Astrocyte (in vitro differentiated cells and primary cell): ENCODE results near the gene GOLPH3. TPM values are rescaled to one million over a fixed set of nuclear protein-coding genes. Genes with fewer than 3 reads are reported as not detected.

Experiments used
- DNase-seq: peaks from one replicate; pipeline ENCODE4 v3.0.0-alpha.2; 2010; ENCODE audit warnings: low read depth
- FAIRE-seq: peaks from 2 replicates; lab custom pipeline; 2011; peaks lifted over from hg19 to GRCh38; lab: Jason Lieb, UNC
- H2AFZ ChIP-seq: 2 replicates; pipeline ENCODE4 v1.6.0; 2012; ENCODE audit warnings: low read depth, low read length, inconsistent platforms
- H3K27ac ChIP-seq: 2 replicates; pipeline ENCODE4 v1.5.1; 2011; ENCODE audit warnings: low read depth, low read length, inconsistent platforms
- H3K27me3 ChIP-seq: 2 replicates; pipeline ENCODE4 v1.6.0; 2011; ENCODE audit warnings: low read length, inconsistent platforms; ENCODE audit not compliant: insufficient read depth
- H3K36me3 ChIP-seq: 2 replicates; pipeline ENCODE4 v1.5.1; 2011; ENCODE audit warnings: low read length, inconsistent platforms; ENCODE audit not compliant: insufficient read depth
- H3K4me1 ChIP-seq: 2 replicates; pipeline ENCODE4 v1.5.1; 2011; ENCODE audit warnings: low read length, inconsistent platforms; ENCODE audit not compliant: insufficient read depth
- H3K4me2 ChIP-seq: 2 replicates; pipeline ENCODE4 v1.6.0; 2012; ENCODE audit warnings: low read length, inconsistent platforms
- H3K4me3 ChIP-seq: 2 replicates; pipeline ENCODE4 v1.5.1; 2011; ENCODE audit warnings: low read depth, mild to moderate bottlenecking, low read length, inconsistent platforms; ENCODE audit not compliant: insufficient read depth
- H3K79me2 ChIP-seq: 2 replicates; pipeline ENCODE4 v1.6.0; 2012; ENCODE audit warnings: mild to moderate bottlenecking, low read length, inconsistent platforms; ENCODE audit not compliant: insufficient read depth
- H3K9ac ChIP-seq: 2 replicates; pipeline ENCODE4 v1.6.0; 2012; ENCODE audit warnings: mild to moderate bottlenecking, low read length, inconsistent platforms
- H3K9me3 ChIP-seq: 2 replicates; pipeline ENCODE4 v1.5.1; 2012; ENCODE audit warnings: low read depth, mild to moderate bottlenecking, low read length, inconsistent platforms; ENCODE audit not compliant: insufficient read depth
- H4K20me1 ChIP-seq: 2 replicates; pipeline ENCODE4 v1.6.0; 2012; ENCODE audit warnings: low read length, inconsistent platforms; ENCODE audit not compliant: insufficient read depth
- H3K27ac Mint-ChIP-seq: one replicate; pipeline ENCODE4 v1.8.0; 2021; ENCODE audit warnings: mild to moderate bottlenecking, mixed read lengths; ENCODE audit not compliant: unreplicated experiment
- H3K27me3 Mint-ChIP-seq: one replicate; pipeline ENCODE4 v1.8.0; 2021; ENCODE audit warnings: low read depth, mixed read lengths; ENCODE audit not compliant: unreplicated experiment
- H3K36me3 Mint-ChIP-seq: one replicate; pipeline ENCODE4 v1.8.0; 2021; ENCODE audit warnings: low read depth, mixed read lengths; ENCODE audit not compliant: unreplicated experiment
- H3K4me1 Mint-ChIP-seq: one replicate; pipeline ENCODE4 v1.8.0; 2021; ENCODE audit warnings: low read depth, mixed read lengths; ENCODE audit not compliant: unreplicated experiment
- H3K4me3 Mint-ChIP-seq: one replicate; pipeline ENCODE4 v1.8.0; 2021; ENCODE audit warnings: mild to moderate bottlenecking, moderate library complexity, mixed read lengths; ENCODE audit not compliant: unreplicated experiment
- H3K9me3 Mint-ChIP-seq: one replicate; pipeline ENCODE4 v1.8.0; 2021; ENCODE audit warnings: mild to moderate bottlenecking, mixed read lengths; ENCODE audit not compliant: unreplicated experiment
- CTCF ChIP-seq: IDR thresholded peaks from 2 replicates; pipeline ENCODE4 v1.5.1; 2011; ENCODE audit warnings: low read depth, mild to moderate bottlenecking, inconsistent platforms, low read length, moderate library complexity; ENCODE audit not compliant: insufficient read depth
- EZH2 ChIP-seq: IDR thresholded peaks from 2 replicates; pipeline ENCODE4 v1.6.1; 2012; ENCODE audit warnings: mild to moderate bottlenecking, low read length, inconsistent platforms; ENCODE audit not compliant: insufficient read depth
- total RNA-seq: library from RNA; stranded (reverse); gene quantifications from 2 replicates; pipeline ENCODE4 v1.2.1, GENCODE V29; 2021

GOLPH3 gene
- total RNA-seq, 1 donor from 2014 or later: 114 TPM

GRCh38 chr5:32159328-32160072, 14.6 kb downstream of the GOLPH3 start:
- H3K4me1 Mint-ChIP-seq: peaks cover 3% of the 10 kb centered on the region
- TF ChIP-seq EZH2 (no peak), CTCF (no peak)
- H3K27ac Mint-ChIP-seq: no peak overlapping the region
- Histone ChIP-seq H4K20me1 (peaks cover 88% of the 10 kb centered on the region), H2AFZ (no peak overlapping the region), H3K4me2 (no peak overlapping the region), H3K9me3 (no peaks in the 10 kb centered on the region), H3K79me2 (peaks cover 95% of the 10 kb centered on the region), H3K27me3 (no peaks in the 10 kb centered on the region), H3K36me3 (no peaks in the 10 kb centered on the region), H3K4me1 (no peaks in the 10 kb centered on the region), H3K4me3 (no peak overlapping the region), H3K27ac (no peak overlapping the region), H3K9ac (no peak overlapping the region)
- H3K4me3 Mint-ChIP-seq: no peak overlapping the region
- no peaks in the 10 kb centered on the region for H3K9me3 Mint-ChIP-seq
- FAIRE-seq (no peak), DNase-seq (no peak)
- H3K27me3 Mint-ChIP-seq: no peaks in the 10 kb centered on the region
- no peaks in the 10 kb centered on the region for H3K36me3 Mint-ChIP-seq

GRCh38 chr5:32158679-32158975, 15.5 kb downstream of the GOLPH3 start:
- Histone ChIP-seq H3K27ac (no peak overlapping the region), H3K79me2 (peaks cover 95% of the 10 kb centered on the region), H3K27me3 (no peaks in the 10 kb centered on the region), H3K36me3 (no peaks in the 10 kb centered on the region), H4K20me1 (peaks cover 91% of the 10 kb centered on the region), H3K9me3 (no peaks in the 10 kb centered on the region), H2AFZ (no peak overlapping the region), H3K4me2 (no peak overlapping the region), H3K4me1 (no peaks in the 10 kb centered on the region), H3K9ac (no peak overlapping the region), H3K4me3 (no peak overlapping the region)
- no peaks in the 10 kb centered on the region for H3K27me3 Mint-ChIP-seq
- peaks cover 6% of the 10 kb centered on the region for H3K4me1 Mint-ChIP-seq
- no peaks in the 10 kb centered on the region for H3K36me3 Mint-ChIP-seq
- DNase-seq (no peak), FAIRE-seq (no peak)
- no peak overlapping the region for H3K4me3 Mint-ChIP-seq
- no peaks in the 10 kb centered on the region for H3K9me3 Mint-ChIP-seq
- no peak overlapping the region for H3K27ac Mint-ChIP-seq
- TF ChIP-seq EZH2: no peak
- TF ChIP-seq CTCF: no peak

- no peak for FAIRE-seq
- H3K4me2 ChIP-seq: no peak overlapping the region
- peaks cover 93% of the 10 kb centered on the region for H4K20me1 ChIP-seq
- TF ChIP-seq EZH2 (no peak), CTCF (no peak)
- Mint-ChIP-seq H3K27me3 (no peaks in the 10 kb centered on the region), H3K9me3 (no peaks in the 10 kb centered on the region), H3K36me3 (no peaks in the 10 kb centered on the region), H3K4me1 (peaks cover 11% of the 10 kb centered on the region), H3K4me3 (no peak overlapping the region), H3K27ac (no peak overlapping the region)
- no peak overlapping the region for H3K4me3 ChIP-seq
- no peaks in the 10 kb centered on the region for H3K36me3 ChIP-seq
- no peaks in the 10 kb centered on the region for H3K9me3 ChIP-seq
- no peak overlapping the region for H3K9ac ChIP-seq
- peaks cover 97% of the 10 kb centered on the region for H3K79me2 ChIP-seq
- H3K27me3 ChIP-seq: no peaks in the 10 kb centered on the region
- H2AFZ ChIP-seq: no peak overlapping the region
- no peaks in the 10 kb centered on the region for H3K4me1 ChIP-seq
- DNase-seq: no peak
- no peak overlapping the region for H3K27ac ChIP-seq
These were observed 17.0 kb downstream of the GOLPH3 start for GRCh38 chr5:32157078-32157477.
